Measurements from ENCODE around the gene SYT7.
"Not testable (repeated sequence)": the region's sequence is repeated elsewhere in the genome, so short reads cannot be mapped to it uniquely, and the experiment has no call there.

SYT7 gene

GRCh38 chr11:61472868-61473267 is 108.0 kb downstream of the SYT7 start:
- FAIRE-seq = no peak

- no peak for FAIRE-seq
Measured at GRCh38 chr11:61472282-61472681, 108.6 kb downstream of the SYT7 start.

- FAIRE-seq = no peak
Measured at GRCh38 chr11:61468002-61468401, 112.9 kb downstream of the SYT7 start.

- FAIRE-seq = not testable (repeated sequence)
Measured at GRCh38 chr11:61467602-61468001, 113.3 kb downstream of the SYT7 start.

All from endometrium (tissue), 2 donors.